HuH-7.5 (cell line): ENCODE data around the gene NTSR1.

Experiments
- DNase-seq: peaks from one replicate; pipeline ENCODE4 v3.0.0; 2011; ENCODE audit warnings: low spot score

The NTSR1 gene

GRCh38 chr20:62804627-62805154 is 96.1 kb downstream of the NTSR1 start, which contains the start of gene OGFR:
OGFR (plus strand) TSS chr20:62804835; CDS start chr20:62804860, 25 bp downstream.
- peak; percentile 90 for DNase-seq

DNA sequence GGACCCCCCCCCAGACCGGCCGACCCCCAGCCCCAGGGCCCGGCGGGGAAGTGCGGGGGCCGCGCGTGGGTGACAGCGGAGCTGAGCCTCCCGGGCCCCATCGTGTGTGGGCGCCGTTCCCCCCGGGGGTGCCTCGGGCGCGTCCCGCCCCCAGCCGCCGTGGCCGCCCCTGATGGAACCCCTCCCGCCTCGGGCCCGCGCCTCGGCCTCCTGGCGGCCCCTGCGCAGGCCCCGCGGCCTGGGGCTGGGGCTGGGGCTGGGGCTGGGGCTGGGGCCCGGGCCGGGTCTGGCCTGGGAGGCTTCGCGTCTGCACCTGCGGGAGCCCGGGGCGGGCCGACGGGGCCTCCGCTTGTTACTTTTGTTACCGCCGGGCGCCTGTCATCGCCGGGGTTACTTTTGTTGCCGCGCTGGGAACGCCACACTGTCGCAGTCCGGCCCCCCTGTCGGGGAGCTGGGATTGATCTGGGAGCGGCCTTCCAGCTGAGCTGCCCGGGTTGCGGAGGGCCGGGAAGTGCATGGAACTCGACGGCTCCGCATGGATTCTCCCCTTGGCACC is 96.6 kb downstream of the NTSR1 start:
- no peak for DNase-seq

DNA sequence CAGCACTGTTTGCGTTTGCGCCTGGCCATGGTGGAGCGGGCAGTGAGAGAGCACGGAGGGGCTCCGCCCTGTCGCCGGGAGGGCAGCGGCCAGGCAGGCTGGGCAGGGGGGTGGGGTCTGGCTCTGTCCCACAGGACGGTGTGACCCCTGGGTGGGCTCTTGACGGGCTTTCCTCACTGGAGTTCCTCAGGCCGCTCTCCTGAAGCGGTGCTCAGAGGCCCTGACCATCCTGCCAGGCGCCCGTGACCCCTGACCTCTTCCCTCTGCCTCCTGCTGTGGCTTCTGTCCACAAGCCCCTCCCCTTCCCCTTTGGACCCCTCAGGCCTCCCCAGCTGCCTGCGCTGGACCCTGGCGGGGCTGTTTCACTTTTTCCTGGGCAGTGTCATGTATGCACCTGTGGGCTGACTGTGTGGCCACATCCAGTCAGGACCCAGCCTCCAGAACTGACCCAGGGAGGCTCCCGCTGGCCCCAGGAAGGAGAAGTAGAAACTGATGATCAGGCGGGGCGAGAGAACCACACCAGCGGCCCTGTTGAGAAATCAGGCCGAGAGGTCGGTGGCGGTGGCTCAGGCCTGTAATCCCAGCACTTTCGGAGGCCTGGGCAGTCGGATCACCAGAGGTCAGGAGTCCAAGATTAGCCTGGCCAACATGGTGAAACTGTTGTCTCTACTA is 97.2 kb downstream of the NTSR1 start:
- peak; percentile 94 for DNase-seq

DNA sequence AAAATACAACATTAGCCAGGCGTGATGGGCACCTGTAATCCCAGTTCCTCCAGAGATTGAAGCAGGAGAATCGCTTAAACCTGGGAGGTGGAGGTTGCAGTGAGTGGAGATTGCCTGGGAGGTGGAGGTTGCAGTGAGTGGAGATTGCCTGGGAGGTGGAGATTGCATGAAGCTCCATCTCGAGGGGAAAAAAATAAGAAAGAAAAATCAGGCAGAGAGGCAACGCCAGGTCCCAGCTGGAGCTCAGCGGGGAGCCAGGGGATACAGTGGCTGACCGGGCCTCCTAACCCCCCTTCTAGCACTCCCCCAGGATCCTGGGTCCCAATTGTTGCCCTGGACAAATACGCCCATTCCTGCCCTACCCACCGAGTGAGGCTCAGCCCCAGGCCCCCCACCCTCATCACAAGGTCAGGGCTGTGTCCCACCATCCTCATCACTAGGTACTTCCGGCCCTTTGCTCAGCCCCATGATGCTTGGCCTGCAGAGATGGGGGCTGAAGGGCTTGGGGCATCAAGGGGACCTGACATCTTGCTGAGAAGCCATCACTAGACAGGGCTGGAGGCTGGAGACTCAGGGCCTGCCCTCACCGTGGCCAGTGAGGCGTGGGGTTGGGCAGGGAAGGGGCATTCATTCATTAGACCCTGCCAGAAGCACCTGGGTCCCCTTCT is 97.9 kb downstream of the NTSR1 start:
- no peak for DNase-seq

DNA sequence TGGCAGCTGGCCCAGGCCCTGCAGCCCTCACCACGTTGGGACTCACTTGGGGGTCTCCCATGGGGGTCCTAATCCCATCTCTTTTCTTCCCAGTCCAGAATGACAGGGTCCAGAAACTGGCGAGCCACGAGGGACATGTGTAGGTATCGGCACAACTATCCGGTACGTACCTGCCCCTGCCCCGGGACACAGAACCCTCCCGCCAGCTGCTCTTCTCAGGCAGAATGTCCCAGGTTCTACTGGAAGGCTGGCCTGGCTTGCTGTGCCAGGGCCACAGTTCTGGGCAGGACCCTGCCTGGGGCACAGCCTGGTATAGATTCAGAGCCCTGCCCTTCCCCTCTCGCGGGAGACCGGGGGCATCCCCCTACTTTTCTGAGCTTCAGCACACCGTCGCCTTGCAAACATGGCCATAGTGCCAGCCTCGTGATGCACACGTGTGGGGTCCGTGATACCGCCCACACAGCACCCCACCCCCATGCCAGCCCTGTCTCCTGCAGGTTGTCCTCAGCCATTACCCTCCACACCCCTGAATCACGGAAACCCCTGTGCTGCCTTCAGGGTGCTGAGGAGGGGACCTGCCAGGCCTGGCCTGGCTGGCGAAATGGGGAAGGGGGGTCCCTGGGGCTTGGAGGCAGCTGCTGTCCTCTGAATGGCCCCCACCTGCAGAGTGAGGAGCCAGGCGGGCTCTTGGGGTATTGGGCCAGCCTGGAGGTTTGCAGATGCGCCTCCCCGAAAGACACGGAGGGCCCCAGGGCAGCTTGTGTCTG is 99.0 kb downstream of the NTSR1 start:
- no peak for DNase-seq

DNA sequence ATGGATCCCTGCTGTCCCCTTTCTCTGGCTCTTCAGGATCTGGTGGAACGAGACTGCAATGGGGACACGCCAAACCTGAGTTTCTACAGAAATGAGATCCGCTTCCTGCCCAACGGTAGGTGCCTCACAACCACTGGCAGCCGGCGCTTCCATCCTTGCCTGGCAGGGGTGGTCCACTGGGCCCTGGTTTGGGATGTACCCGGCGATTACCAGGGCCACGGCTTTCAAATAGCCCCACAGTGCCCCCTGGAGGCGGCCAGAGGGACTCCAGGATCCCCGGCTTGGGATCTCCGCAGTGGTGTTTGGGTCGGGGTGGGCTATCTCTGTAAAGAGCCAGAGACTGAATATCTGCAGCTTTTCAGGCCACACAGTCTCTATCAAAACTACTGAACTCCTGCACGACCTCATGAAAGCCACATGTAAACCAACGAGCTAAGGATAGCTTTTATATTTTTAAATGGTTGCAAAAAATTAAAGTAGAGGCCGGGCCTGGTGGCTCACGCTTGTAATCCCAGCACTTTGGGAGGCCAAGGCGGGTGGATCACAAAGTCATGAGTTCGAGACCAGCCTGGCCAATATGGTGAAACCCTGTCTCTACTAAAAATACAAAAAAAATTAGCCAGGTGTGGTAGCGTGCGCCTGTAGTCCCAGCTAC is 99.7 kb downstream of the NTSR1 start:
- peak; percentile 97 for DNase-seq

DNA sequence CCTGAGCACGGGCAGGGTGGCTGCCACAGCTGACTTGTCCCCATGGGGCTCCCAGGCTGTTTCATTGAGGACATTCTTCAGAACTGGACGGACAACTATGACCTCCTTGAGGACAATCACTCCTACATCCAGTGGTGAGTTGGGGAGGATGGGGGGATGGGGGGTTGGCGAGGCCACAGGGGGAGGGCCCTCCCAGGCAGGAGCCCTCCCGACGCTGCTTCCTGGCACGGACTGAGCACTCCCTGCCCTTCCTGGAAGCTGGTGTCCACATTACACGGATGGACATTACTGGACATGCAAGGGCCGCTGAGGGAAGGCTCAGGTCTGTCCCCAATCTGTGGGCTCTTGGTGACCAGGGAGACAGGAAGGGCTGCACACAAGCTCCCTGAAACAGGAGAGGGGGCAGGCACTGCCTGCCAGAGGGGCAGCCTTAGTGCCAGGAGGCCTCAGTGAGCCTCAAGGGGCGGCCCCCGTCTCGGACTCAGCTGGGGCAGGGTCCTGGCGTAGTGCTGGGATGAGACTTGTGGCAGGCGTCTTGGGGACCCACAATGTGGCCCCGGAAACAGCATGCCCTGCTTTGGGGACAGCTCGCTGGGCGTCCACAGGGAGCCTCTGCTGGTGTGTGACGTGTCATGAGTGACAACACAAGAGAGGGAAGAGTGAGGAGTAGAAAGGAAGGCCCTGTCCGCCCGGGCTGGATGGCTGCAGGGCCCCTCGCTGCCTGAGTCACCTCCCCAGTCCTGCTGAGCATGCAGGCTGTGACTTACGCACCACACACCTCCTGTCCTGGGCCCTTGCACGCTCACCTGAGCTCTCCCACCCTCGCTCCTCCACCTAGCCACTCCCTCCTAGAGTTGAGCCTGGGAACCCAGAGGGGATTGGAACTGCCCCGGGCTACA is 101.1 kb downstream of the NTSR1 start:
- DNase-seq = no peak

DNA sequence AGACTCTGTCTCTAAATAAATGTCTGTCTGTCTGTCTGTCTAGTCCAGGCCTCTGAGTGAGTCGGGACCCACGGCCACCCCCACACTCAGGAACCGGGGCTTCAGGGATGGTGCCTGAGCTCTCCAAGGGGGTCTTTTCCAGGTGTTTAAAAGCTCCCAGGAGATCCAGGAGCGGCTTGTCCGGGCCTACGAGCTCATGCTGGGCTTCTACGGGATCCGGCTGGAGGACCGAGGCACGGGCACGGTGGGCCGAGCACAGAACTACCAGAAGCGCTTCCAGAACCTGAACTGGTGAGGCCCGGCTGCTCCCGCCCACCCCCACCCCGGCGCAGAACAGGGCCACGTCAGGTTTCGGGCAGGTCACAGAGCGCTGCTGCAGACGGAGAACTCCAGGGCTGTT is 102.7 kb downstream of the NTSR1 start:
- no peak for DNase-seq

- no peak for DNase-seq
Observed at GRCh38 chr20:62811720-62812119, 103.1 kb downstream of the NTSR1 start.
